Limb (tissue), 2 donors: ENCODE results near the gene CCDC15.
"Not testable (repeated sequence)": the region's sequence is repeated elsewhere in the genome, so short reads cannot be mapped to it uniquely, and the experiment has no call there.

ENCODE experiments used
- DNase-seq, 2 donors: peaks; one replicate each; pipeline ENCODE4 v3.0.0-alpha.2; 2016; ENCODE audit errors: extremely low spot score in 2 of 2

The CCDC15 gene

GRCh38 chr11:125080531-125080911 lies 126.5 kb downstream of the CCDC15 start:
- DNase-seq = no peak

- DNase-seq = no peak
Observed at GRCh38 chr11:125081098-125081798, 127.2 kb downstream of the CCDC15 start.

DNA sequence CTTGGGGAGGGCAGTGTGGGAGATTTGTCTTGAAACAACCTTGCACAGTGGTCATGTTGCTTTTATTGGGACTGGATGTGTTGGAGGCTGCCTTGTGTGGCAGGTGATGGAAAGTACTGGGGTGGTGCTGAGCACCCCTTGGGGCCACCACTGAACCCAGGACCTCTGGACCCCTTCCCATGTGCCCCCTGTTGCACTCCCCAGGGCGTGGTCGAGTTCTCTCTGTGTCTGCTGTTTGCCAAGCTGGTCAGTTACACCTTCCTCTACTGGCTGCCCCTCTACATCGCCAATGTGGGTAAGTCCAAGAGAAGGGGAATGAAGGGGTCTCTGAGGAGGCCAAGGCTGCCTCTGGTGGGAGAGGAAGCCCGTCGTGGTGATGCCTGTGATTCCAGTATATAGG lies 128.0 kb downstream of the CCDC15 start:
- DNase-seq = no peak

GRCh38 chr11:125082611-125083311 lies 128.8 kb downstream of the CCDC15 start:
- no peak for DNase-seq

- DNase-seq = no peak
Observed at GRCh38 chr11:125083312-125084056, 129.5 kb downstream of the CCDC15 start.

- no peak for DNase-seq
Observed at GRCh38 chr11:125084057-125084416, 130.0 kb downstream of the CCDC15 start.

DNA sequence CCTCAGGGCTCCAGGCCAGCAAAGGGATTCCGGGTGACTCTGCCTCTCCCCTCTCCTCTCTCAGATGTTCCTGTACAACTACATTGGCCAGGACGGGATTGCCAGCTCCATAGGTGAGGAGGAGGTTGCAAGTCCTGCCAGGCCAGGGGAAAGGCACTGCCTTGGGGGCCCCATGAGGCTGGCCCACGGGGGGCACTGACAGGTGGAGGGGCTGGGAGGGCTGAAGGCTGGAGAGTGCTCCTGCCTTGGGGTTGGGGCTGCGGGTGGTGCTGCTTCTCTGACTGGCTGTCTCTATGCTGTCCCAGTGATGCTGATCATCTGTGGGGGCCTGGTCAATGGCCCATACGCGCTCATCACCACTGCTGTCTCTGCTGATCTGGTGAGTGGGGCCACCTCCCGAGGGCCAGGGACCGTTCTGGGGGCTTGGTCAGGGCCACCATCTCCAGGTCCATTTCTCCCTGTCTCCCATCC lies 130.8 kb downstream of the CCDC15 start:
- DNase-seq = no peak

GRCh38 chr11:125085301-125086081 lies 131.5 kb downstream of the CCDC15 start:
- no peak for DNase-seq

DNA sequence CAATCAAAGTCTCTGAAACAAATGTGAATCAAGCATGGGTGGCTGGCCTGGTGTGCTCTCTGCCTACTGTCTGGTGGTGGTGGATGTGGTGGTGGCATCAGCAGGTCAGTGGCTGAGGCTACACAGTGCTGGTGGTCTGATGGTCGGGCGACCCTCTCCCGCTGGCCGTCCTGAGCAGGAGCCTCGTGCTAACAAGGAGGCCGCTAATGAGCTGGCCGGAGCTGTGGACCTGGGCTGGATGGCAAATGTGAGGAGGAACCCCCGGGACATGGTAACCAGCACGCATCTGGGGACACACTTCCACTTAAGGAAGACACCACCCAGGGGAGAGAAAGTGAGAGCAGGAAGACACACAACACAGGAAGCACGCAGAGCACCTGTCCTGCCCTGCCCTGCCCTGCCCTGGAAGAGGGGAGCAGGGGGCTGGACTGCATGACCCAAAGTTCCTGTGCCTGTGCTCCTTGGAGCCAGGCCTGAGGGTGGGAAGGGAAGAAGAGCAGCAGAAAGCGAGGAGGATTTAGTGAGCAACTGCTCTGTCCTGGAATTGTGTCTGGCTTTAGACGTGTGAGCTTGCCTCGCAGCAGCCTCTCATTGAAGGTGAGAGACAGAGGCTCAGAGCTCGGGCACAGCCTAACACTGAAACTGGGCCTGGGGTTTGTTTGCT lies 132.8 kb downstream of the CCDC15 start:
- no peak for DNase-seq

DNA sequence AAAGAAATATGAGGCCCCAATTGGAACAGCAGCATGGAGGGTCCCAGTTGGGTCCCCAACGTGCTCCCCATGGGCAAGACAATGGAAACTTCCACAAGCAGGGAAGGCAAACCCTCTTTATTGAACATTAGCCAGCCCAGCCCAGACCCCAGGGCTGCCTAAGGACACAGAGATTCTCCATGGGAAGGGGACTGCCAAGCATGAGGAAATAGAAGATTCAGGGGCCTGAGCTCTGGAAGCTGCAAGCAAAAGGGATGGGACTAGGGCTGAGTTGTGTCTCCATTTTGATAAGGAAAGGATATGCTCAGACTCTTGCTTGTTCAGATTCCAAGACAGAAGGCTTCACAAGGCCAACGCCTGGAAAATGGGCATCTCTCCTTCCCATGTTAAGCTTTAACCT lies 134.1 kb downstream of the CCDC15 start:
- DNase-seq = no peak

DNA sequence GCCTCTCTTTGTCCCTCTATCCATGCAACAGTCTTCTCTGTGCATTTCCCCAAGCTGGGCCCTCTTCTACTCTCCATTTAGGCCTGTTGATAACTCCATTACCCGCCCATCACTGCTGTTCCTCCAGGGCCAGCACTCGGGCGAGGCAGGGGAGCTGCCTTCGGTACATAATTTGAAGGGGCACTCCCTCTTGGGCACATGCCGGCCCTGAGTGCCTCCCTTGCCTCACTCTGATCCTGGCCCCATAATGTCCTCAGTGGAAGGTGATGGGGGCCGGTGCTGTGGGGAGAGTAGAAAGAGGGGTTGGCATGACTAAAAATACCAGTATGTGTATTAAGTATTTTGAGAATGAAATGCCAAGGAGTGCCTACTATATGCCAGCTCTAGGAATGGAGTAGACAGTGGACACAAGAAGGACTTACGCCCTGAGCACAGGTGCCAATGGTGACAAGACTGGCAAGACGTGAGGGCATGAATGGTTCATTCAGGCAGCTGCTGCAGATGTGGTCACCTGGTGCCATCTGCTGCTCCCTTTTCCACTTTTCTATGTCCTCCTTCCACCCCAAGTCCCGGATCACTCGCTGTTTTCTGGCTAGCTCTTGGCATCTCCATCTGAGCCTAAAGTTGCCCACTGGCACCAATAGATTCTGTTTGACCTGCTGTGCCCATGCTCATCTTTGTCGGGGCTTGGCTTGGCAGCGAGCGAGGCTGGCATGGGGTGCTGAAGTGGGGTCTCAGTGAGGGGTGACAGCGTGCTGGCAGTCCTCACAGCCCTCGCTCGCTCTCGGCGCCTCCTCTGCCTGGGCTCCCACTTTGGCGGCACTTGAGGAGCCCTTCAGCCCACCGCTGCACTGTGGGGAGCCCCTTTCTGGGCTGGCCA lies 134.8 kb downstream of the CCDC15 start:
- no peak for DNase-seq

- DNase-seq = not testable (repeated sequence)
Observed at GRCh38 chr11:125089481-125089880, 135.5 kb downstream of the CCDC15 start.

DNA sequence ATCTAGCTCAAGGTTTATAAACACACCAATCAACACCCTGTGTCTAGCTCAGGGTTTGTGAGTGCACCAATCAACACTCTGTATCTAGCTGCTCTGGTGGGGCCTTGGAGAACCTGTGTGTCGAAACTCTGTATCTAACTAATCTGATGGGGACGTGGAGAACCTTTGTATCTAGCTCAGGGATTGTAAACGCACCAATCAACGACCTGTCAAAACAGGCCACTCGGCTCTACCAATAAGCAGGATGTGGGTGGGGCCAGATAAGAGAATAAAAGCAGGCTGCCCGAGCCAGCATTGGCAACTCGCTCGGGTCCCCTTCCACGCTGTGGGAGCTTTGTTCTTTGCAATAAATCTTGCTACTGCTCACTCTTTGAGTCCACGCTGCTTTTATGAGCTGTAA lies 136.1 kb downstream of the CCDC15 start:
- not testable (repeated sequence) for DNase-seq

- no peak for DNase-seq
Observed at GRCh38 chr11:125090816-125091215, 136.8 kb downstream of the CCDC15 start.
